GM12801 (cell line): ENCODE data around the gene OBP2A.

Experiments
- CTCF ChIP-seq: IDR thresholded peaks from one replicate; pipeline ENCODE4 v1.5.1; 2011; ENCODE audit warnings: control low read depth; ENCODE audit not compliant: insufficient read length; ENCODE audit errors: extremely low read depth

OBP2A gene

GRCh38 chr9:135565141-135565628, 19.3 kb downstream of the OBP2A start:
- TF ChIP-seq CTCF, result no peak

- no peak for TF ChIP-seq CTCF
Measured at GRCh38 chr9:135565636-135566035, 19.7 kb downstream of the OBP2A start.

- TF ChIP-seq CTCF, result no peak
Measured at GRCh38 chr9:135566552-135566951, 20.6 kb downstream of the OBP2A start.

- no peak for TF ChIP-seq CTCF
Measured at GRCh38 chr9:135567311-135567710, 21.4 kb downstream of the OBP2A start.

GRCh38 chr9:135568026-135568425, 22.1 kb downstream of the OBP2A start:
- no peak for TF ChIP-seq CTCF

- TF ChIP-seq CTCF, result no peak
Measured at GRCh38 chr9:135570456-135570855, 24.5 kb downstream of the OBP2A start.

- TF ChIP-seq CTCF, result no peak
Measured at GRCh38 chr9:135572233-135572632, 26.3 kb downstream of the OBP2A start.

- no peak for TF ChIP-seq CTCF
Measured at GRCh38 chr9:135573124-135573523, 27.2 kb downstream of the OBP2A start.
